ENCODE results near the gene KIRREL3. TPM values are rescaled to one million over a fixed set of nuclear protein-coding genes. Genes with fewer than 3 reads are reported as not detected.

KIRREL3 gene
- total and polyA plus RNA-seq, 2 of the 4 experiments (the other 2 are of a cell fraction): 10.9 to 15.9 TPM

GRCh38 chr11:126440792-126441514 is 559.6 kb downstream of the KIRREL3 start:
- Histone ChIP-seq H4K8ac (ENCODE audit: low read depth in 2 of 2, low read length in 2 of 2) (no peak overlapping the region; a peak in 1 of 4 replicates), H3K18ac (ENCODE audit: low read depth, low read length) (no peak overlapping the region), H3K27ac (ENCODE audit: insufficient read depth, low read length) (no peak overlapping the region), H3K4me2 (ENCODE audit: low read depth, low read length) (no peak overlapping the region; the same call in 1 of the 2 replicates), H3K56ac (ENCODE audit: extremely low read depth, insufficient read depth, low read length) (no peak overlapping the region), H3K4me3 (ENCODE audit: insufficient read depth, low read depth, low read length) (no peak overlapping the region), H3K27me3 (ENCODE audit: control insufficient read depth, insufficient read depth, low read length) (no peaks in the 10 kb centered on the region; the same call in 1 of the 2 replicates), H2BK5ac (ENCODE audit: low read depth, low read length, poor library complexity, severe bottlenecking) (no peak overlapping the region), H3K79me1 (ENCODE audit: low read depth in 1 of 2, low read length in 2 of 2) (no peaks in the 10 kb centered on the region), H4K20me1 (ENCODE audit: insufficient read depth, low read length) (peaks cover 4% of the 10 kb centered on the region; the same call in 1 of the 2 replicates), H3K36me3 (ENCODE audit: control insufficient read depth, insufficient read depth, low read length) (no peaks in the 10 kb centered on the region), H2BK15ac (ENCODE audit: low read depth, low read length) (no peak overlapping the region), H3K14ac (replicated peaks; ENCODE audit: low read depth, low read length) (no peak overlapping the region), H3K4ac (ENCODE audit: low read depth, low read length) (no peak overlapping the region), H2AFZ (replicated peaks; ENCODE audit: low read length, poor library complexity) (peak overlapping the region; percentile 82), H2BK20ac (ENCODE audit: low read depth, low read length) (no peak overlapping the region), H4K91ac (ENCODE audit: insufficient read depth, low read depth, low read length) (no peak overlapping the region), H3K9me3 (ENCODE audit: control insufficient read depth, insufficient read depth, low read length) (no peaks in the 10 kb centered on the region), H3K9me1 (ENCODE audit: insufficient read depth, low read length) (peaks cover 7% of the 10 kb centered on the region), H3K4me1 (ENCODE audit: control insufficient read depth, insufficient read depth, low read length) (no peaks in the 10 kb centered on the region), H3K23ac (ENCODE audit: low read depth, low read length) (no peak overlapping the region), H3K9ac (ENCODE audit: low read depth, low read length) (no peak overlapping the region), H4K5ac (ENCODE audit: low read depth, low read length) (no peak overlapping the region), H2AK5ac (ENCODE audit: low read depth, low read length) (0 out of 2 replicates have a peak overlapping the region, but pooled peaks have one; percentile 51), H2AK9ac (replicated peaks; ENCODE audit: low read depth, low read length, poor library complexity) (peak overlapping the region; percentile 31), H2BK120ac (ENCODE audit: low read depth, low read length) (no peak overlapping the region)
- TF ChIP-seq POLR2A (IDR thresholded peaks at IDR 0.05; ENCODE audit: low read depth, low read length): no peak
- no peak for TF ChIP-seq MXI1 (IDR thresholded peaks at IDR 0.05; ENCODE audit: borderline replicate concordance, low read depth, low read length)
- no peak for TF ChIP-seq MAFK (IDR thresholded peaks at IDR 0.05; ENCODE audit: low read depth, low read length)
- peak; percentile 96 for TF ChIP-seq CTCF (conservative IDR thresholded peaks at IDR 0.05; ENCODE audit: low read depth, low read length)
- peak; percentile 97 for TF ChIP-seq RAD21 (IDR thresholded peaks at IDR 0.05; ENCODE audit: low read length)
- TF ChIP-seq CEBPB (IDR thresholded peaks at IDR 0.05; ENCODE audit: low read depth, low read length): no peak
- TF ChIP-seq BHLHE40 (IDR thresholded peaks at IDR 0.05; ENCODE audit: low read depth, low read length): no peak
- TF ChIP-seq MAZ (IDR thresholded peaks at IDR 0.05; ENCODE audit: borderline replicate concordance, low read depth, low read length): peak; percentile 27; the same call in 1 of the 2 replicates
- peak; percentile 91 for TF ChIP-seq SMC3 (IDR thresholded peaks at IDR 0.05; ENCODE audit: low read depth, low read length)
- TF ChIP-seq FOS (IDR thresholded peaks at IDR 0.05; ENCODE audit: low read depth, low read length): no peak
- no peak for TF ChIP-seq USF2 (IDR thresholded peaks at IDR 0.05; ENCODE audit: low read depth, low read length)
- DNase-seq: peak; percentile 59
- in situ Hi-C loops (cut with MboI; ENCODE audit: low sequenced_read_pairs) (loop anchor here (25.0 kb wide), 2 partner anchors 546 to 1596 kb away; no protein-coding TSS in a partner anchor), intact Hi-C loops (cut with micrococcal nuclease) (loop anchor here (1.0 to 10.0 kb wide), 8 partner anchors 39 to 1716 kb away; no protein-coding TSS in a partner anchor), dilution Hi-C loops (cut with HindIII; ENCODE audit: low sequenced_read_pairs, unreplicated experiment) (no loop called here)
- CTCF ChIA-PET: interaction anchor here (0.6 to 1.8 kb wide), 4 partner anchors 9 to 1550 kb away, joined by 3 to 14 read pairs (median 7); no protein-coding TSS in a partner anchor
- no TSS peak for BruUV-seq (replicated peaks)
- POLR2A ChIA-PET (ENCODE audit: unreplicated experiment): interaction anchor here (0.6 kb wide), 1 partner anchor 310 kb away, joined by 3 read pairs; no protein-coding TSS in a partner anchor
- ATAC-seq (ENCODE audit: low read depth): peak; percentile 96
- WGBS, 2 experiments (ENCODE audit: extremely low coverage in 2 of 2, insufficient read length in 1 of 2): 0% methylated on average over 1 of the region's 21 CpGs; no CpG with 5 or more reads in 1 of the 2 experiments

Data from IMR-90 (cell line).